ENCODE results near the gene CD84. TPM values are rescaled to one million over a fixed set of nuclear protein-coding genes. Genes with fewer than 3 reads are reported as not detected.

Gene CD84
- total and polyA plus RNA-seq, 2 donors (not counting 1 experiment from before 2014, with no cell fraction given), result 19.8 to 63.9 TPM

GRCh38 chr1:160597051-160597450, 17.8 kb upstream of the CD84 start:
- Histone ChIP-seq H3K9ac (ENCODE audit: low read length) (no peak overlapping the region), H3K4me3 (ENCODE audit: control extremely low read depth in 1 of 5, extremely low read depth in 1 of 5, insufficient read depth in 1 of 5, low read depth in 2 of 5, low read length in 4 of 5) (no peak overlapping the region), H3K4me2 (replicated peaks; ENCODE audit: low read depth, low read length, poor library complexity, severe bottlenecking) (no peak overlapping the region), H3K79me2 (ENCODE audit: control insufficient read depth, insufficient read depth, low read length) (no peaks in the 10 kb centered on the region), H3K27me3 (replicated peaks in 1 of 4; ENCODE audit: control extremely low read depth in 1 of 4, control insufficient read depth in 3 of 4, insufficient read depth in 4 of 4, low read length in 3 of 4) (no peaks in the 10 kb centered on the region), H4K20me1 (ENCODE audit: control insufficient read depth, insufficient read depth, low read length, poor library complexity, severe bottlenecking) (no peaks in the 10 kb centered on the region), H2AFZ (ENCODE audit: insufficient read depth, low read depth, low read length, poor library complexity, severe bottlenecking) (no peak overlapping the region), H3K4me1 (ENCODE audit: control insufficient read depth in 2 of 2, insufficient read depth in 2 of 2, low read length in 2 of 2) (no peaks in the 10 kb centered on the region), H3K9me3 (ENCODE audit: control extremely low read depth in 1 of 3, control insufficient read depth in 2 of 3, insufficient read depth in 1 of 3, low read length in 2 of 3) (peaks cover 0 to 4% (median 1%) of the 10 kb centered on the region in 3 donors), H3K36me3 (replicated peaks in 1 of 2; ENCODE audit: control extremely low read depth in 1 of 2, control insufficient read depth in 1 of 2, extremely low read depth in 1 of 2, insufficient read depth in 2 of 2, low read length in 1 of 2) (no peaks in the 10 kb centered on the region), H3K27ac (ENCODE audit: low read length in 2 of 2) (no peak overlapping the region)
- H3K4me1 Mint-ChIP-seq, result peaks cover 2% of the 10 kb centered on the region
- H3K27me3 Mint-ChIP-seq, result no peaks in the 10 kb centered on the region
- DNase-seq (no peak), ATAC-seq (ENCODE audit: low read depth) (no peak)
- WGBS (ENCODE audit: insufficient coverage), result 100% methylated on average over 1 of the region's 1 CpG
- peaks cover 11% of the 10 kb centered on the region for H3K9me3 Mint-ChIP-seq (ENCODE audit: insufficient read depth)
- CTCF ChIA-PET, result interaction anchor here (1.1 to 1.7 kb wide), 2 partner anchors 10 to 21 kb away, joined by 3 to 12 read pairs; no protein-coding TSS in a partner anchor
- no peak overlapping the region for H3K4me3 Mint-ChIP-seq
- POLR2A ChIA-PET, result no interaction called here
- intact Hi-C loops (cut with micrococcal nuclease), result no loop called here
- TF ChIP-seq CTCF (IDR thresholded peaks at IDR 0.05), result no peak
- no peak for TF ChIP-seq EZH2 (IDR thresholded peaks at IDR 0.05; ENCODE audit: borderline replicate concordance, insufficient read depth, low read depth, low read length, poor library complexity, severe bottlenecking)
- H3K27ac Mint-ChIP-seq, result no peak overlapping the region

- Mint-ChIP-seq H3K9me3 (ENCODE audit: insufficient read depth) (peaks cover 6% of the 10 kb centered on the region), H3K27ac (no peak overlapping the region), H3K27me3 (no peaks in the 10 kb centered on the region), H3K4me3 (no peak overlapping the region), H3K4me1 (peaks cover 9% of the 10 kb centered on the region)
- Histone ChIP-seq H2AFZ (ENCODE audit: insufficient read depth, low read depth, low read length, poor library complexity, severe bottlenecking) (no peak overlapping the region), H4K20me1 (ENCODE audit: control insufficient read depth, insufficient read depth, low read length, poor library complexity, severe bottlenecking) (no peaks in the 10 kb centered on the region), H3K36me3 (replicated peaks in 1 of 2; ENCODE audit: control extremely low read depth in 1 of 2, control insufficient read depth in 1 of 2, extremely low read depth in 1 of 2, insufficient read depth in 2 of 2, low read length in 1 of 2) (no peaks in the 10 kb centered on the region), H3K9ac (ENCODE audit: low read length) (no peak overlapping the region), H3K4me2 (replicated peaks; ENCODE audit: low read depth, low read length, poor library complexity, severe bottlenecking) (no peak overlapping the region), H3K4me3 (ENCODE audit: control extremely low read depth in 1 of 5, extremely low read depth in 1 of 5, insufficient read depth in 1 of 5, low read depth in 2 of 5, low read length in 4 of 5) (no peak overlapping the region), H3K27ac (ENCODE audit: low read length in 2 of 2) (no peak overlapping the region), H3K27me3 (replicated peaks in 1 of 4; ENCODE audit: control extremely low read depth in 1 of 4, control insufficient read depth in 3 of 4, insufficient read depth in 4 of 4, low read length in 3 of 4) (no peaks in the 10 kb centered on the region), H3K9me3 (ENCODE audit: control extremely low read depth in 1 of 3, control insufficient read depth in 2 of 3, insufficient read depth in 1 of 3, low read length in 2 of 3) (peaks cover 0 to 1% (median 0%) of the 10 kb centered on the region in 3 donors), H3K4me1 (ENCODE audit: control insufficient read depth in 2 of 2, insufficient read depth in 2 of 2, low read length in 2 of 2) (peaks cover 0 to 6% of the 10 kb centered on the region in 2 donors), H3K79me2 (ENCODE audit: control insufficient read depth, insufficient read depth, low read length) (no peaks in the 10 kb centered on the region)
- ATAC-seq (ENCODE audit: low read depth) (no peak), DNase-seq (no peak)
- TF ChIP-seq CTCF (IDR thresholded peaks at IDR 0.05), result no peak
- no peak for TF ChIP-seq EZH2 (IDR thresholded peaks at IDR 0.05; ENCODE audit: borderline replicate concordance, insufficient read depth, low read depth, low read length, poor library complexity, severe bottlenecking)
- ChIA-PET POLR2A (no interaction called here), CTCF (interaction anchor here (1.0 to 1.6 kb wide), 3 partner anchors 19 to 214 kb away, joined by 3 read pairs; no protein-coding TSS in a partner anchor)
- intact Hi-C loops (cut with micrococcal nuclease), result loop anchor here (5.0 kb wide), 1 partner anchor 43 kb away; no protein-coding TSS in a partner anchor
- no CpG with 5 or more reads among the region's 1 CpG for WGBS (ENCODE audit: insufficient coverage)
These were observed 11.2 kb upstream of the CD84 start for GRCh38 chr1:160590488-160590887.
